Measurements from ENCODE around the gene ANP32A.
A peak's percentile ranks its signal among the peaks of the same experiment; 100 is the strongest.
"Not testable (repeated sequence)": the region's sequence is repeated elsewhere in the genome, so short reads cannot be mapped to it uniquely, and the experiment has no call there.

Gene ANP32A

DNA sequence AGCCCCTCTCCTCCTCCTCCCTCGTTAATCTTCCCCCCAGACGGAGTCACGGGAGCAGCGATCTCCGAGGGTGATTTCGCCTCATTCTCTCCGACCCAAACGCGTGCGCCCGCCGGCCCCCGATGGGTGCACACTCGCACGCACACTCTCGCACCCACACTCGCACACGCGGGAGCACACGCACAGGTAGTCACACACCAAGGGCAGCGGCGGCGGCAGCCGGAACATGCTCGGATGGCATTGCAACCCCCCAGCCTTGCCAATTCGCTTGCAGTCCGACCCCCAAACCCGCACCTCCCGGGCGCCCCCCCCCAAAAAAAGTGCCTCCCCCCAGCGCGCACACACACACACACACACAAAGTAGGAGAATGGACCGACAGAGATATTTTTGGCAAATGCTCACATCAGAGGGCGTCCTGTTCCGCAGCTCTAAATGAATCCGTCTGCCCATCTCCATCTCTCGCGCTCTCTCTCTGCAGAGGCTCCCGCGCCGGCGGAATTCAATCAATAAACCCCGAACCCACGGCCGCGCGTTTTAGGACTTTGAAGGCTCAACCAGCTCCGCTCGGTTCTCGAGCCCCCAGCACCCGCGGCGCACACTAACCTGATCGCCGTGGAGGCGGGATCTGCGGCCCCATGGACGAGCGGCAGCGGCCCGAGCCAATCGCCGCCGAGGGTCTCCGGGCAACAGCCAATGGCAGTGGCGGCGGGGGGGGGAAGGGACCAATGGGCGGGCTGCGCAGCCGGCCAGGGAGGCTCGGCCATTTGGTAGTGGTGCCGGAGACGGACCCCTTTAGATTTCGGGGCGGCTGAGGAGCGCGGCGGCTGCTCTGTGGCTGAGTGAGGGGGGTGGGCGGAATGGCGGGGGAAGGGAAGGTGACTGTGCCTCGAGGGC, at the start of gene ANP32A:
TSS of gene ANP32A (minus strand) at position 601 of the 895 bp plus-strand sequence. CDS start at position 457, 144 bp downstream.
- DNase-seq = peak; percentile 98

DNA sequence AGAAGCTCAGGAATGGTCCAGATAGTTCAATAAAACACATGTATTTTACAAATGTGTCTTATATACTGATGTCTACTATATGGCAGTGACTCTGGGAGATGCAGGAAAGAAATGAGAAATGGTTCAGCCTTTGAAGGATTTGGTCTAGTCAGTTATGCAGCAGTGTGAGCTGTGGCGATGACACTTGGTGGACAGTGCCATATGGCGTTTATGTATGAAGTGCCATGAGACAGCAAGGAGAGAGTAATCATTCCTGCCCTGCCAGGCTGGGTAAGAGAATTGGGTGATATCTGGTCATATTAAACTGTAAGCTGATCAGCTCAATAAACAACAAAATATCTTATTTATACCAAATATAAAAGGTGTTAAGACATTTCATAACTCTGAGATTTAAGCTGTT, 47.6 kb upstream of the ANP32A start:
- DNase-seq = no peak

GRCh38 chr15:68862415-68862814, 41.7 kb upstream of the ANP32A start:
- DNase-seq = no peak

DNA sequence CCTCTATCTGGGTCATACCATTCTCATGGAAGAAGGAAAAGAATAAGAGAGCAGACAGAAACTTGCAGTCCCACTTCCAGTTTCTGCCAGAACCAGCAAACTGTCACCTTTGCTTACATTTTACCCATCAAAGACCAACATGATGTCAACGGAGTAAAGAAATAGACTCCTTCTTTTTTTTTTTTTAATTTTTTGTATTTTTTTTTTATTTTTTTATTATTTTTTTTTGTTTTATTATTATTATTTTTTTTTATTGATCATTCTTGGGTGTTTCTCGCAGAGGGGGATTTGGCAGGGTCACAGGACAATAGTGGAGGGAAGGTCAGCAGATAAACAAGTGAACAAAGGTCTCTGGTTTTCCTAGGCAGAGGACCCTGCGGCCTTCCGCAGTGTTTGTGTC, 38.0 kb upstream of the ANP32A start:
- not testable (repeated sequence) for DNase-seq

DNA sequence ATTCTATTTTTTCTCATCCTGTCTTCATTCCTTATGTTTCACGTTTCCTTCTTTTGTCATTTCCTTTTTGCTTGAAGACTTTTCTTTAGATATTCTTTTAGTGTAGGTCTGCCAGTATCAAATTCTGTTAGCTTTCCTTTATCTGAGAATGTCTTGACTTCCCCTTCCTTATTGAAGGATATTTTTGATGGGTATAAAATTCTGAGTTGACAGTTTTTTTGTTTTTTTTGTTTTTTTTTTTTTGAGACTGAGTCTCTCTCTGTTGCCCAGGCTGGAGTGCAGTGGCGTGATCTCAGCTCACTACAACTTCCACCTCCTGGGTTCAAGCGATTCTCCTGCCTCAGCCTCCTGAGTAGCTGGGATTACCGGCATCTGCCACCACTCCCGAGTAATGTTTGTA, 36.7 kb upstream of the ANP32A start:
- not testable (repeated sequence) for DNase-seq

DNA sequence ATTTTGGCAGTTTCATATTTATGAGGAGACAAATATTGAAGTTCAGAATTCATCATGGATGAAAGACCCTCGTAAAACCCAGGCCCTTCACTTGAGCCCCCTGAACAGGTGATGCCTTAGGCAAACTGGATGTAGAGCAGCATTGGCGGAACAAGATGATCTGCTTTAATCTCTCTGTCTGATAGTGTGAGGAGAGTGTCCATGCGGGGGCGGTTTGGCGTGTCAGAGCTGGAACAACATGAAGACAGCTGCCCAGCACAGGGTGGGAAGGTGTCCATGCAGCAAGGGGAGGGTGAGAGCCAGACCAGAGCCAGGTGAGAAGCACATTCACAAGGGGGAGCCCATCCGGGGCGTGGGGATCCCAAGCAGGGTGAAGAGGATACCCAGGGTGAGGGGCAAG, 31.8 kb upstream of the ANP32A start:
- DNase-seq = no peak

- no peak for DNase-seq
Measured at GRCh38 chr15:68851971-68852370, 31.3 kb upstream of the ANP32A start.

GRCh38 chr15:68849497-68849896, 28.8 kb upstream of the ANP32A start:
- DNase-seq = no peak

DNA sequence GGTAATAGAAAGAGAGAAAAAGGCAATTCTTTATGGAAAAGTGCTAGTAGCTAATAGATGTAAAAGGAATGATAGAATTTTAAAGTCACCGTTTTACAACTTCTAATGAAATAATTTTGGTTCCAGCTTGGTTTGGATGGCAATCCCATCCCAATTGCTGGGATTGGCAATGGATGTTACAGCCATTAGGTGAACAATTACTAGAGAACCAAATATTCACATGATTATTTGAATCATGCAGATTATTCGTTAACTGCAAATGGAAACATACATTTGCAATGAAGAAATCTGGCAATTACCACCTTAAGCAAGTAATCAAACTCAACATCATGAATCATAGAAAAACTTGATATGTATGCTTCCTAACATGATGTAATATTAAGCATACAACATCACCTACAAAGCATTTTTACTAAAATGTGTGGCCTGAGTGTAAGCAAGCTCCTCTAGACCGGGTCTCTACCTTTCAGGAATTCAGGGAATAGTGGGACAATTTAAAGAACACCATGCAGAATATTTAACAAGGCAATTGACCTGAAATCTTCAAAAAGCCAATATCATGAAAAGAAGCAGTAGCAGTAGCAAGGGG, 26.2 kb upstream of the ANP32A start:
- no peak for DNase-seq

DNA sequence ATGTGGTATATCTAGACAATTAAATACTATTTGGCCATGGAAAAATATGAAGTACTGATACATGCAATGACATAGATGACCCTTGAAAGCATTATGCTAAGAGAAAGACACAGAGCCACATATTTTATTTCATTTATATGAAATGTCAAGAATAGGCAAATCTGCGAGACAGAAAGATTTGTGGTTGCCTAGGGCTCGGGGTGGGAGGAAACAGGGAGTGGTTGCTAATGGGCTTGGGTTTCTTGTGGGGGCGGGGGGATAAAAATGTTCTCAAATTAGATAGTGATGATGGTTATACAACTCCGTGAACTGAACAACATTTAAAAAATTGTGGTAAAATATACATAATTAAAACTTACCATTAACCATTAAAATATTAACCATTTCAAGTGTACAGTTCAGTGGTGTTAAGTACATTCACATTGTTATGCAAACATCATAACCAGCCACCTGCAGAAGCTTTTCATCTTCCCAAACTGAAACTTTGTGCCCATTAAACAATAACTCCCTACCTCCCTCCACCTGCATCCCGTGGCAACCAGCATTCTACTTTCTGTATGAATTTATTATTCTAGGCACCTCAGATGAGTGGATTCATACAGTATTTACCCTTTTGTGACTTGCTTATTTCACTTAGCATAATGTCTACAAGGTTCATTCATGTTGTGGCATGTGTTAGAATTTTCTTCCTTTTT, 24.3 kb upstream of the ANP32A start:
- DNase-seq = no peak

GRCh38 chr15:68843425-68844311, 23.0 kb upstream of the ANP32A start:
- DNase-seq = peak; percentile 50

DNA sequence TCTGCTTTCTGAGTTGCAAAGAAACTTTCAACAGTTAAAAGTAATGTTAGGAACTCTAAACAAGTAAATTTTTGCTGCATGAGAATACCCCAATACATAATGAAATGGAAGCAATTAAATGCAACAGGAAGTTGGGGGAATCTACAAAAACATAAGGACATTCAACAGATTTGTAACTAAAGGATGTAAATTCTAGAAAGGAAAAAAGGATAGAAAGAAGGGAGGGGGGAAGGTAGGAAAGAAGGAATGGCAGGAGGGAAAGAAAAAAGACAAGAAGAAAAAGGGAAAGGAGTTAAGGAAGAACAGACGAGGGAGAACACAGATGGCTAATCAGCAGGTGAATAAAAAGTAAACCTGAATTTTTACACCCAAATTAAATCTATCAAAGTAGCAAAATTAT, 22.3 kb upstream of the ANP32A start:
- no peak for DNase-seq

- DNase-seq = no peak
Measured at GRCh38 chr15:68834346-68834745, 13.7 kb upstream of the ANP32A start.

GRCh38 chr15:68833700-68834331, 13.1 kb upstream of the ANP32A start:
- no peak for DNase-seq

- no peak for DNase-seq
Measured at GRCh38 chr15:68830141-68830785, 9.6 kb upstream of the ANP32A start.

GRCh38 chr15:68829068-68829467, 8.4 kb upstream of the ANP32A start:
- DNase-seq = no peak

- DNase-seq = no peak
Measured at GRCh38 chr15:68823561-68823960, 2.9 kb upstream of the ANP32A start.

GRCh38 chr15:68822818-68823217, 2.1 kb upstream of the ANP32A start:
- no peak for DNase-seq

GRCh38 chr15:68821841-68822381, 1.2 kb upstream of the ANP32A start:
- DNase-seq = peak; percentile 36

DNA sequence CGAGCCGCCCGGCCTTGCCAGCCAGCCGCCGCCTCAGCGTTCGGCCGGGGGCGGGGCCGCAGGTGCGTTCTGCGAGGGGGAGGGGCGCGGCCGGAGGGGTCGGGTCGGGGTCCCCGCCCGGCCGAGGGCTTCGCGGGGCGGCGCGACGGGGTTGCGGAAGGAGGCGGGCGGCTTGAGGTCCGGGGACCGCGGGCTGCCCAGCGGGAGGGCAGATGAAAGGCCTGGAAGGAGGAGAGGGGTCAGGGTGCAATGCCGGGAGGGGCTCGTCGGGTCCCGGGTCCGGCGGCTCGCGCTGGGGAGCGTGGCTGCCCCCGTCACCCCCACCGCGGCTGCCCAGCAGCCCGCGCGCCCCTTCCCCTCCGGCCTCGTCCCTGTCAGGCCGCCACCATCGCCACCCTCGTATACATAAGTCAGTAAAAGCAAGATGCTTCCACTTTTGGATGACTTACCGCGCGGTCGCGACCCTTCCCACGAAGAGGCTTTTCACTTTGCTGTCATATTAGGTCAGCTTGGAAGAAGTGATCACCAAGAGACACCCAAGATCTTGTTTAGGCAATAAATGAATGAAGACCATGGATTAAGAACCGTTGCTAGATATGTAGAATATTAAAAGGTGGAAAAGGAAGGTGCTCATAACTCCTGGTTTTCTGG, 620 bp upstream of the ANP32A start:
- DNase-seq = no peak
